ENCODE results near the gene C14orf180. TPM values are rescaled to one million over a fixed set of nuclear protein-coding genes. Genes with fewer than 3 reads are reported as not detected.

The C14orf180 gene
- not detected for total RNA-seq

DNA sequence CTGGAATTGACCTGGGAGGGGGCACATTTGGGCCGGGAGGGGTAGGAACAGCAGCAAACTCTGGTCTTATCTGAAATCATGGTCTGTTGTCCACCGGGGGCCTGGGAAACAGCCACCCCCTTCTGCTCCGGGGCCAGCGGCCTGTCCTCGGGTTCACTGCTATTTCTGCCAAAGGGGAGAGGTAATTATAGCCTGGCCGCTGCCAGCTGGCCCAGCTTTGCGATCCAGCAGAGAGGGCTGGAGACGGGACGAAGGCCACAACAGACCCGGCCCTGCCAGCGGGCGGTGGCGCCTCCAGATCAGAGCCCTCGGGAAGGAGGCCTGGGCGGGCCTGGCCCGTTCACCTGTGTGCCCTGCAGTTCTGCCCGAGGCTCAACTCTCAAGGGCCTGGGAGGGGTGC lies at the start of gene C14orf180:
C14orf180 (plus strand) TSS at position 258 of the 400 bp plus-strand sequence. CDS start 6,667 bp downstream, outside the sequence.
- H3K9me3 ChIP-seq = no peaks in the 10 kb centered on the region
- peaks cover 0 to 15% (median 3%) of the 10 kb centered on the region in 4 donors for H3K4me1 ChIP-seq
- no peak within 1 kb of the TSS for H3K27ac ChIP-seq
- ATAC-seq (ENCODE audit: low FRiP score in 2 of 2) (no peak), DNase-seq (no peak)
- no peaks in the 10 kb centered on the region for H3K36me3 ChIP-seq
- TF ChIP-seq POLR2A (IDR thresholded peaks at IDR 0.05) (no peak), POLR2AphosphoS5 (IDR thresholded peaks at IDR 0.05) (no peak), EP300 (IDR thresholded peaks at IDR 0.05) (no peak)
- TF ChIP-seq, protein P1, sequence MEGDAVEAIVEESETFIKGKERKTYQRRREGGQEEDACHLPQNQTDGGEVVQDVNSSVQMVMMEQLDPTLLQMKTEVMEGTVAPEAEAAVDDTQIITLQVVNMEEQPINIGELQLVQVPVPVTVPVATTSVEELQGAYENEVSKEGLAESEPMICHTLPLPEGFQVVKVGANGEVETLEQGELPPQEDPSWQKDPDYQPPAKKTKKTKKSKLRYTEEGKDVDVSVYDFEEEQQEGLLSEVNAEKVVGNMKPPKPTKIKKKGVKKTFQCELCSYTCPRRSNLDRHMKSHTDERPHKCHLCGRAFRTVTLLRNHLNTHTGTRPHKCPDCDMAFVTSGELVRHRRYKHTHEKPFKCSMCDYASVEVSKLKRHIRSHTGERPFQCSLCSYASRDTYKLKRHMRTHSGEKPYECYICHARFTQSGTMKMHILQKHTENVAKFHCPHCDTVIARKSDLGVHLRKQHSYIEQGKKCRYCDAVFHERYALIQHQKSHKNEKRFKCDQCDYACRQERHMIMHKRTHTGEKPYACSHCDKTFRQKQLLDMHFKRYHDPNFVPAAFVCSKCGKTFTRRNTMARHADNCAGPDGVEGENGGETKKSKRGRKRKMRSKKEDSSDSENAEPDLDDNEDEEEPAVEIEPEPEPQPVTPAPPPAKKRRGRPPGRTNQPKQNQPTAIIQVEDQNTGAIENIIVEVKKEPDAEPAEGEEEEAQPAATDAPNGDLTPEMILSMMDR (IDR thresholded peaks at IDR 0.05) = no peak
- H3K4me3 ChIP-seq = no peak within 1 kb of the TSS
- H3K27me3 ChIP-seq = peaks cover 0 to 4% (median 0%) of the 10 kb centered on the region in 4 donors
- WGBS, 2 donors = 40 to 61% methylated on average over 1 to 14 of the region's 17 CpGs

DNA sequence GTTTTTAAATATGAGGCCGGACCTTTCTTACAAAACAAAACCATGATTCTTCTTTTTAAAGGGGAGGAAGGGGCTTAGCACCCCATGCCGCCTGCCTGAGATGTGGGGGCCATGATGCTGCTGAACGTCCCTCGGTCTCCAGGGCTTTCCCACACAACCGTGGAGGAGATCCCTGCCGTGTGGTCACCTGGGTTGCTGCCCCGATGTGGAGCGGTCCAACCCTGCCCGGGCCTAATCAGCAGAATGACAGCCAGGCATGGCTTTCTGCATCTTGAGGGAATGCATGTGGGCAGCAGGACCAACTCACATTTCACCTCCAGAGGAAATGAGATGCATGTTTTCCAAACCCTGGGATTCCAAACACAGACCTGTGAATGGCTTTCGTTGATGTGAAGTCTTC lies 48.9 kb upstream of the C14orf180 start:
- Histone ChIP-seq H3K9me3 (peaks cover 0 to 7% (median 0%) of the 10 kb centered on the region in 4 donors), H3K36me3 (no peaks in the 10 kb centered on the region), H3K27me3 (no peaks in the 10 kb centered on the region), H3K27ac (no peak overlapping the region), H3K4me3 (no peak overlapping the region), H3K4me1 (no peaks in the 10 kb centered on the region)
- TF ChIP-seq EP300 (IDR thresholded peaks at IDR 0.05) (no peak), POLR2A (IDR thresholded peaks at IDR 0.05) (no peak), POLR2AphosphoS5 (IDR thresholded peaks at IDR 0.05) (no peak)
- TF ChIP-seq, protein P1 (IDR thresholded peaks at IDR 0.05) = no peak
- ATAC-seq (ENCODE audit: low FRiP score in 2 of 2) (no peak), DNase-seq (peak in 1 of 2 donors; percentile 18)
- 75 to 80% methylated on average over 8 to 10 of the region's 10 CpGs for WGBS, 2 donors

DNA sequence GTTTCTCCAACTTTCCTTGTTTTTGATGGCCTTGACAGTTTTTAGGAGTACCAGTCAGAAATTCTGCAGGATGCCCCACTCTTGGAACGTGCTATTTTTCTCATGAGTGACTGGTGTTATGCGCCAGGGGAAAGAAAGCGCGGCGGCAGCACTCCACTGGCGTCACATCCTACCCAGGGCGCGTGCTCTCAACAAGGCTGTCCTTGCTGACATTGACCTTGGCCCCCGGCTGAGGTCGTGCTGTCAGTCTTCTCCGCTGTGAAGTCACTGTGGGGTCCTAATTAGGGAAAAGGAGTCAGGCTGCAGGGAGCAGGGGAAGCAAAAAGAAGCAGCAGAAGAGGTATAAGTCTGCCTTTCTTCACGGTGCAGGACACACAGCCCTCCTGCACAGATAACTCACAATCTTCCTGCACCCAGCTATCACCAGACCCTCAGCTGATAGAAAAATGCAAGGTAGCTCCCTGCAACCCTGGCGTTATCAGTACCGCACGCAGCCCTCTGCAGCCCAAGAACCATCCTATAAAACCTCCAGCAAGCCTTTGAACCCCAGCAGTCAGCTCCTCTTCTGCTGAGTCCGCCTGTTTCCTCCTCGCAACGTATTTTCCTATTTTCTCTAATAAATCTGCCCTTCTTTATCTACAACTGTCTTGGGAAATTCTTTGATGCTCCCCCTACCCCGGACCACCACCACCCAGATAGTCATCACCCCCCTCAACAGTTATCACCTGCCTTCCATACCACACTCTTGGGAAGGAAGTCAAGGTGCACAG lies 48.0 kb upstream of the C14orf180 start:
- ATAC-seq (ENCODE audit: low FRiP score in 2 of 2) = no peak
- Histone ChIP-seq H3K27me3 (no peaks in the 10 kb centered on the region), H3K27ac (no peak overlapping the region), H3K36me3 (no peaks in the 10 kb centered on the region), H3K4me3 (no peak overlapping the region), H3K4me1 (no peaks in the 10 kb centered on the region), H3K9me3 (peaks cover 0 to 7% (median 0%) of the 10 kb centered on the region in 4 donors)
- TF ChIP-seq EP300 (IDR thresholded peaks at IDR 0.05) (no peak), POLR2AphosphoS5 (IDR thresholded peaks at IDR 0.05) (no peak)
- DNase-seq = peak in 1 of 2 donors; percentile 5
- 73 to 76% methylated on average over 19 of the region's 19 CpGs for WGBS, 2 donors

DNA sequence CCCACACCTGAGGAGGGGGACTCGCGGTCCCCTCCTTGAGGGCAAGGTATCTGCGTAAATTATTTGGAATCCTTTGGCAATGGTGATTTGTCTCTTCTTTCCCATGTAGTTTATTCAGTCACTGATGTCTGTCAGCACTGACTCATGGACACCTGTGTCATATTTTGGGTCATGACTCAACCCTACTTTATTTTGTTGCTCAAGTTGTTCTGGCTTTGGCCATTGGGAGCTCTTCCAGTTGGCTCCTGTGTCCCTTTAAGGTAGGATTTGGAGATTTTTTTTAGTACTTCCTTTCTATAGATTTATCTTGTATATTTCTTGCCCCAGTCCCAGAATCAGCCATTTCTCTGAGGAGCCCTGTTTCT lies 47.4 kb upstream of the C14orf180 start:
- H3K9me3 ChIP-seq = peaks cover 0 to 7% (median 0%) of the 10 kb centered on the region in 4 donors
- ATAC-seq (ENCODE audit: low FRiP score in 2 of 2) = no peak

DNA sequence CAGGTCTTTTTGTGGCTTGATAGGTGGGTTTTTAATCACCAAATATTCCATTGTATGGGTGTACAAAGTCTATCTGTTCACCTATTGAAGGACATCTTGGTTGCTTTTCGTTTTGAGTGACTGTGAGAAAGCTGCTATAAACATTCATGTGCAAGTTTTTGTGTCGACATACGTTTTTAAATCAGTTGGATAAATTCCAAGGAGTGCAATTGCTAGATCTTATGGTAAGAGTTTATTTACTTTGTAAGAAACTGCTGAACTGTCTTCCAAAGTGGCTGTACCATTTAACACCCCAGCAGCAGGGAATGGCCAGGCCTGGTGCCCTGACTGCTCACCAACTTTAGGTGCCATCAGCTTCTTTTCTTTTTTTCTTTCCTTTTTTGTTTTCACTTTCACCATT lies 45.5 kb upstream of the C14orf180 start:
- Histone ChIP-seq H3K27ac (no peak overlapping the region), H3K4me3 (no peak overlapping the region), H3K9me3 (no peaks in the 10 kb centered on the region), H3K36me3 (no peaks in the 10 kb centered on the region), H3K27me3 (no peaks in the 10 kb centered on the region), H3K4me1 (peaks cover 0 to 9% (median 6%) of the 10 kb centered on the region in 4 donors)
- TF ChIP-seq POLR2A (IDR thresholded peaks at IDR 0.05) = no peak
- no peak for TF ChIP-seq POLR2AphosphoS5 (IDR thresholded peaks at IDR 0.05)
- TF ChIP-seq, protein P1 (IDR thresholded peaks at IDR 0.05) = no peak
- TF ChIP-seq EP300 (IDR thresholded peaks at IDR 0.05) = no peak
- 44 to 60% methylated on average over 3 of the region's 3 CpGs for WGBS, 2 donors
- no peak for ATAC-seq (ENCODE audit: low FRiP score in 2 of 2)
- no peak for DNase-seq

More for the DNA sequence above, 47.4 kb upstream of the C14orf180 start:
- Histone ChIP-seq H3K36me3 (no peaks in the 10 kb centered on the region), H3K27me3 (no peaks in the 10 kb centered on the region), H3K4me1 (peaks cover 0 to 2% (median under 1%) of the 10 kb centered on the region in 4 donors), H3K4me3 (no peak overlapping the region), H3K27ac (no peak overlapping the region)
- 94 to 100% methylated on average over 3 of the region's 3 CpGs for WGBS, 2 donors
- TF ChIP-seq, protein P1 (IDR thresholded peaks at IDR 0.05) = no peak
- TF ChIP-seq POLR2AphosphoS5 (IDR thresholded peaks at IDR 0.05) (no peak), EP300 (IDR thresholded peaks at IDR 0.05) (no peak), POLR2A (IDR thresholded peaks at IDR 0.05) (no peak)
- DNase-seq = no peak
